Body of pancreas (tissue), 4 donors: Measurements from ENCODE around the gene CNTNAP3B.
"Not testable (repeated sequence)": the region's sequence is repeated elsewhere in the genome, so short reads cannot be mapped to it uniquely, and the experiment has no call there.

Source experiments
- CTCF ChIP-seq, 7 experiments: fragments of 450-650 bp in 4 of 7; fragments of 200-600 bp in 3 of 7; sonication (generic) in 3 of 7; IDR thresholded peaks; one replicate each; pipeline ENCODE4 v1.5.1; 2016 to 2019; ENCODE audit warnings: antibody characterized with exemption in 7 of 7
- POLR2A ChIP-seq, 3 donors: fragments of 450-650 bp; IDR thresholded peaks; one replicate each; pipeline ENCODE4 v1.6.1; 2016; ENCODE audit warnings: antibody characterized with exemption in 3 of 3, mild to moderate bottlenecking in 2 of 3

- TF ChIP-seq CTCF, POLR2A (IDR thresholded peaks at IDR 0.05): not testable (repeated sequence)
These were observed 151.1 kb downstream of the CNTNAP3B start for GRCh38 chr9:41977965-41978600.
